ENCODE data around the gene TMEM114.

Gene TMEM114

GRCh38 chr16:8547762-8548161 is 42.5 kb downstream of the TMEM114 start:
- DNase-seq = no peak

- no peak for DNase-seq
These were observed 45.9 kb downstream of the TMEM114 start for GRCh38 chr16:8544406-8544805.

GRCh38 chr16:8543258-8543657 is 47.1 kb downstream of the TMEM114 start:
- DNase-seq = no peak

- no peak for DNase-seq
These were observed 47.9 kb downstream of the TMEM114 start for GRCh38 chr16:8542393-8542792.

- DNase-seq = no peak
These were observed 48.4 kb downstream of the TMEM114 start for GRCh38 chr16:8541868-8542267.

- DNase-seq = no peak
These were observed 52.5 kb downstream of the TMEM114 start for GRCh38 chr16:8537691-8538342.

GRCh38 chr16:8533509-8533908 is 56.8 kb downstream of the TMEM114 start:
- no peak for DNase-seq

GRCh38 chr16:8530752-8531384 is 59.4 kb downstream of the TMEM114 start:
- no peak for DNase-seq

GRCh38 chr16:8528471-8528870 is 61.8 kb downstream of the TMEM114 start:
- no peak for DNase-seq

- DNase-seq = no peak
These were observed 66.4 kb downstream of the TMEM114 start for GRCh38 chr16:8523932-8524331.

GRCh38 chr16:8522757-8523156 is 67.6 kb downstream of the TMEM114 start:
- DNase-seq = no peak

GRCh38 chr16:8519643-8520042 is 70.7 kb downstream of the TMEM114 start:
- no peak for DNase-seq

All from CD4-positive, alpha-beta T cell treated with Interferon gamma for 1 hour (primary cell).